Astrocyte (in vitro differentiated cells and primary cell): ENCODE results near the gene USP40.

ENCODE experiments used
- CTCF ChIP-seq: IDR thresholded peaks from 2 replicates; pipeline ENCODE4 v1.5.1; 2011; ENCODE audit warnings: low read depth, mild to moderate bottlenecking, inconsistent platforms, low read length, moderate library complexity; ENCODE audit not compliant: insufficient read depth
- EZH2 ChIP-seq: IDR thresholded peaks from 2 replicates; pipeline ENCODE4 v1.6.1; 2012; ENCODE audit warnings: mild to moderate bottlenecking, low read length, inconsistent platforms; ENCODE audit not compliant: insufficient read depth

DNA sequence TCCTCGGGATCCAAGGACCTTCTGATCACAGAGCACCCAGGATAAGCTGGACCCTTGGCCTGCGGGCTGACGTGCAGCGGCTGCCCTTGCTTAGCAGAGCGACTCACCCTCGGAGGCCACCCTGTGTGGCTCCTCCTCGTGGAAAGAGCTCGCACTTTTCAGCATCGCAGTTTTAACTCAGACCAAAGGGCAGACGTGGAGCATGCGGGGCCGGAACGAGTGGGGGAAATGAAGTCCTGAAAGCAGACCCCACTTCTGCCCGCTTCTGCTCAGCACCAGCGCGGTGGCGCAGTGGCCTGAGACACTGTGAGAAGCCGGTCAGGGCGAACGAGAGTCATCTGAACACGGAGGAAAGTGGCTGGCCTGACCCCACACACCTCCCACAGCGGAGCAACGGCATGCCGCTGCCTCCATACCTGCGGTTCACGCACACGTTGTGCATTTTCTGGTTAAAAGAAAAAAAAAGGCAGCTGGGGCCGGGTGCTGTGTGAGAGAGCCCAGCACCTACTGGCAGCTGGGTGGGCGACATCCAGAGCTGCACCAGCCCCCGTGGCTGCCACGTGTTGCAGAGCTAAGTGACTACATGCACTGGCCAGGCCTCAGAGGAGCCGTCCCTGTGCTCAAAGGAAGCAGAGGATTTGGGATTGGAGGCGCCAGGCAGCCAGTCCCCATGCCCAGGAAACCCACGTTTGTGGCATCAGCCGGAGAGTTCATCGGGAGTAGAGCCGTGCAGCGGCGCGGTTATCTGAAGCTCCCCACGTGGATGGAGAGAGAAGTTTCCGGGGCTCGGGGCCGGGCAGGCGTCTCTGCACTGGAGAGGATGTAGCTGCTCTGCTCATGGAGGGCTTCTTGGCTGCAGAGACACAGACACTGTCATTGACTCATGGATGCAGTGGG, 89.7 kb downstream of the USP40 start:
- no peak for TF ChIP-seq CTCF
- TF ChIP-seq EZH2: no peak
